Spleen (tissue), 11 donors: ENCODE data around the gene ZCCHC3. TPM values are rescaled to one million over a fixed set of nuclear protein-coding genes. Genes with fewer than 3 reads are reported as not detected.
A peak's percentile ranks its signal among the peaks of the same experiment; 100 is the strongest.

ENCODE experiments used
- DNase-seq: peaks from one replicate; pipeline ENCODE4 v3.0.0-alpha.2; 2020
- H3K27ac ChIP-seq, 8 donors: fragments of 200-600 bp; sonication (generic) in 7 of 8; 1 replicate in 4 of 8; 2 replicates in 4 of 8; pipeline versions ENCODE4 v1.5.0 to v1.8.0; 2016 to 2021; ENCODE audit warnings: inconsistent platforms in 4 of 8, mild to moderate bottlenecking in 4 of 8, moderate library complexity in 1 of 8
- H3K27me3 ChIP-seq, 7 donors: fragments of 200-600 bp; sonication (generic) in 6 of 7; replicated peaks in 1 of 7; 1 replicate in 4 of 7; 2 replicates in 3 of 7; pipeline versions ENCODE4 v1.5.0 to v1.8.0; 2016 to 2021; ENCODE audit warnings: inconsistent platforms in 3 of 7, mild to moderate bottlenecking in 1 of 7
- H3K36me3 ChIP-seq, 6 donors: fragments of 200-600 bp; sonication (generic) in 5 of 6; 1 replicate in 4 of 6; 2 replicates in 2 of 6; pipeline versions ENCODE4 v1.5.0 to v1.8.0; 2016 to 2021; ENCODE audit warnings: inconsistent platforms in 2 of 6
- H3K4me1 ChIP-seq, 6 donors: fragments of 200-600 bp; sonication (generic) in 5 of 6; 1 replicate in 3 of 6; 2 replicates in 3 of 6; pipeline versions ENCODE4 v1.5.0 to v1.8.0; 2016 to 2021; ENCODE audit warnings: inconsistent platforms in 3 of 6
- H3K4me3 ChIP-seq, 8 donors: fragments of 200-600 bp; sonication (generic) in 7 of 8; 1 replicate in 4 of 8; 2 replicates in 4 of 8; pipeline versions ENCODE4 v1.5.0 to v1.8.0; 2016 to 2021; ENCODE audit warnings: inconsistent platforms in 4 of 8, mild to moderate bottlenecking in 4 of 8, moderate library complexity in 2 of 8
- H3K9me3 ChIP-seq, 8 donors: fragments of 200-600 bp; sonication (generic) in 7 of 8; 1 replicate in 4 of 8; 2 replicates in 4 of 8; pipeline versions ENCODE4 v1.5.0 to v1.8.0; 2016 to 2021; ENCODE audit warnings: inconsistent platforms in 4 of 8
- CTCF ChIP-seq, 11 experiments: fragments of 200-600 bp in 7 of 11; fragments of 450-650 bp in 4 of 11; sonication (generic) in 4 of 11; IDR thresholded peaks in 8 of 11; conservative IDR thresholded peaks in 3 of 11; 1 replicate in 7 of 11; 2 replicates in 4 of 11; pipeline versions ENCODE4 v1.4.0 to v1.8.0; 2016 to 2021; ENCODE audit warnings: antibody characterized with exemption in 11 of 11, inconsistent platforms in 4 of 11, mild to moderate bottlenecking in 1 of 11
- POLR2A ChIP-seq, 3 donors: fragments of 450-650 bp; IDR thresholded peaks; one replicate each; pipeline ENCODE4 v1.5.1; 2017; ENCODE audit warnings: antibody characterized with exemption in 3 of 3, mild to moderate bottlenecking in 1 of 3
- POLR2AphosphoS5 ChIP-seq, 3 donors: sonication (generic); formaldehyde crosslinking; IDR thresholded peaks; one replicate each; pipeline ENCODE4 v1.5.1; 2017; ENCODE audit warnings: antibody characterized with exemption in 3 of 3
- WGBS, 5 donors: extraction: QIAGEN DNeasy Blood & Tissue Kit in 3 of 5; methylation state at CpG; one replicate each; pipeline versions ENCODE4 v1.1.5 to v1.1.7; 2013 to 2018; 5-methylcytosine and 5-hydroxymethylcytosine counted together
- intact Hi-C: fragments of 100-400 bp; cut with DNase I; formaldehyde crosslinking; loops from one replicate; pipeline ENCODE4 v1.15.0; 2023; ENCODE audit warnings: low total_unique reads
- polyA plus RNA-seq, 3 donors: library from polyadenylated mRNA; stranded (reverse); fragments of 200-250 nt; gene quantifications; one replicate each; pipeline ENCODE4 v1.2.1, GENCODE V29; 2013
- total RNA-seq, 7 donors: library from RNA; depleted of rRNA in 3 of 7; stranded (reverse); fragments of >200 nt in 3 of 7; fragmentation: NEBNext Ultra II Directional in 4 of 7; extraction: Animal tissue kit (Norgen Biotek cat#: 25700) in 4 of 7; gene quantifications; one replicate each; pipeline versions ENCODE4 v1.1.0 to v1.2.1, GENCODE V29; 2016 to 2021
- donor health status: healthy with polysubstance abuse.
- donor health status: DM: no; HTN: no; CAD: no; lungs with moderate emphysema.
- donor health status: DM: no; HTN: no; CAD: no.
- donor health status: Bipolar disorder and iron deficiency.
- donor health status: healthy.
- donor health status: DM: no; HTN: no; CAD: no.
- donor health status: DM: yes; HTN: yes; CAD: no.

The ZCCHC3 gene
- total and polyA plus RNA-seq, 10 donors: 17.4 to 26.6 (median 23.0) TPM

- H3K27ac ChIP-seq: peak overlapping the region in 7 of 8 donors; percentile 42 to 99 (median 99)
- no peak for DNase-seq
Measured at GRCh38 chr20:301886-302848, 4.8 kb downstream of the ZCCHC3 start.

GRCh38 chr20:305745-306144 is 8.4 kb downstream of the ZCCHC3 start:
- Histone ChIP-seq H3K36me3 (peaks cover 0 to 14% (median 0%) of the 10 kb centered on the region in 6 donors), H3K27ac (no peak overlapping the region), H3K4me1 (peaks cover 22 to 47% (median 33%) of the 10 kb centered on the region in 6 donors), H3K4me3 (no peak overlapping the region), H3K9me3 (no peaks in the 10 kb centered on the region), H3K27me3 (no peaks in the 10 kb centered on the region)
- 67 to 90% (median 73%) methylated on average over 11 of the region's 11 CpGs for WGBS, 5 donors
- intact Hi-C loops: no loop called here
- TF ChIP-seq POLR2AphosphoS5 (IDR thresholded peaks at IDR 0.05) (no peak), CTCF (IDR thresholded peaks at IDR 0.05 in 8 of 11, conservative IDR thresholded peaks at IDR 0.05 in 3 of 11) (no peak), POLR2A (IDR thresholded peaks at IDR 0.05) (no peak)
- DNase-seq: no peak

More at GRCh38 chr20:301886-302848, 4.8 kb downstream of the ZCCHC3 start:
- WGBS, 5 donors: 73 to 81% (median 78%) methylated on average over 13 of the region's 13 CpGs
- H3K4me1 ChIP-seq: peaks cover 32 to 50% (median 43%) of the 10 kb centered on the region in 6 donors
- H3K36me3 ChIP-seq: peaks cover 0 to 27% (median 0%) of the 10 kb centered on the region in 6 donors
- intact Hi-C loops: no loop called here
- H3K4me3 ChIP-seq: no peak overlapping the region
- TF ChIP-seq POLR2A (IDR thresholded peaks at IDR 0.05): no peak
- no peak for TF ChIP-seq POLR2AphosphoS5 (IDR thresholded peaks at IDR 0.05)
- TF ChIP-seq CTCF (IDR thresholded peaks at IDR 0.05 in 8 of 11, conservative IDR thresholded peaks at IDR 0.05 in 3 of 11): no peak
- no peaks in the 10 kb centered on the region for H3K27me3 ChIP-seq
- no peaks in the 10 kb centered on the region for H3K9me3 ChIP-seq

GRCh38 chr20:308427-309038 is 11.2 kb downstream of the ZCCHC3 start:
- Histone ChIP-seq H3K27ac (peak overlapping the region in 7 of 8 donors; percentile 39 to 88 (median 80)), H3K4me1 (peaks cover 5 to 27% (median 18%) of the 10 kb centered on the region in 6 donors), H3K4me3 (no peak overlapping the region), H3K9me3 (no peaks in the 10 kb centered on the region), H3K36me3 (no peaks in the 10 kb centered on the region), H3K27me3 (no peaks in the 10 kb centered on the region)
- intact Hi-C loops: no loop called here
- TF ChIP-seq CTCF (IDR thresholded peaks at IDR 0.05 in 8 of 11, conservative IDR thresholded peaks at IDR 0.05 in 3 of 11): no peak
- no peak for TF ChIP-seq POLR2AphosphoS5 (IDR thresholded peaks at IDR 0.05)
- TF ChIP-seq POLR2A (IDR thresholded peaks at IDR 0.05): no peak
- 74 to 90% (median 80%) methylated on average over 6 to 7 of the region's 7 CpGs for WGBS, 5 donors
- DNase-seq: no peak
